ENCODE data around the gene C17orf114.
A peak's percentile ranks its signal among the peaks of the same experiment; 100 is the strongest.

C17orf114 gene

DNA sequence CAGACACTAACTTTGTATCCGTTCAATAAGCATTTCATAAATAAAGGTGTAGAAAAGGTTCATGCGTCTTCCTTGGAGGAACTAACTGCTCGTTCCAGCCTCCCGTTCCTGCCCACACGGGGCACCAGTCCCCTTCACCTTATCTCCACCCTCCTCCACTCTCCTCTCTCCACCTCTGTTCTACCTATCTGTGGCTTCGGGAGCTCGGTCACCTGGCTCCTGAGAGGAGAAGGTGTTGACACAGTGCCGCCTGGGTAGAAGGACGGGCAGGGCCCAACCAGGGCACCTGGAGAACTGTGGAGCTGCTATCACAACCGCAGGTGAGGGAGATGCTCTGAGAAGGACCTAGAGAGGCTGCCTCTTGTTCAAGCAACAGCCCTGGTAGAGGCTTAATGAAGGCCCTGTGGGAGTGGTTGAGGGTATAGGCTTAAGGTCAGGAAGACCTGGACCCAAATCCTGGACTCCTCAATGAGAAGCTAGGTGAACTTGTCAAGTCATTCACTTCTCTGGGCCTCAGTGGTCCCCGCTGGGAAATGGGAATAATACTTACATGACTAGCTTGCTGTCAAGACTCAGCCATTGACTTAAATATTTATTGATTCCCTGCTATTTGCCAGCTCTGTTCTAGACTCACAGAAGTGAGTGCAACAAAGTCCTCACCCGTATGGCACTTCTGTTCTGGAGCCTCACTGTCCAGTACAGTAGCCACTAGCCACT, 21.4 kb upstream of the C17orf114 start:
- no peak for DNase-seq (ENCODE audit: low read depth)

- no peak for DNase-seq (ENCODE audit: low read depth)
Observed at GRCh38 chr17:4822835-4823234, 20.7 kb upstream of the C17orf114 start.

- DNase-seq (ENCODE audit: low read depth): no peak
Observed at GRCh38 chr17:4818276-4818675, 16.1 kb upstream of the C17orf114 start.

DNA sequence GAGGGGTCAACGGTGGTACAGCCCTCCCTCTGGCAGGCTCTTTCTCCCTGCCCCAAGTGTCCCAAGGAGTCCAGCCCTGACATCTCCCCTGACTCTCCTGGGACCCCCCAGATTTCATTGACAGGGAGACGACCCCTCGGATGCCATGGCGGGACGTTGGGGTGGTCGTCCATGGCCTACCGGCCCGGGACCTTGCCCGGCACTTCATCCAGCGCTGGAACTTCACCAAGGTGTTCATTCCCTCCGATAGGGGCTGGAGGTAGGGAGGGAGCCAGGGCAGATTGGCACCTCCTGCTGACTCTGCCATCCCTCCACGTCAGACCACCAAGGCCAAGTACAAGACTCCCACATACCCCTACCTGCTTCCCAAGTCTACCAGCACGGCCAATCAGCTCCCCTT, 14.7 kb upstream of the C17orf114 start:
- DNase-seq (ENCODE audit: low read depth): no peak

- no peak for DNase-seq (ENCODE audit: low read depth)
Observed at GRCh38 chr17:4815043-4815675, 13.0 kb upstream of the C17orf114 start.

GRCh38 chr17:4812690-4813089, 10.6 kb upstream of the C17orf114 start:
- DNase-seq (ENCODE audit: low read depth): no peak

- DNase-seq (ENCODE audit: low read depth): no peak
Observed at GRCh38 chr17:4811471-4811870, 9.3 kb upstream of the C17orf114 start.

- DNase-seq (ENCODE audit: low read depth): no peak
Observed at GRCh38 chr17:4810696-4811290, 8.7 kb upstream of the C17orf114 start.

DNA sequence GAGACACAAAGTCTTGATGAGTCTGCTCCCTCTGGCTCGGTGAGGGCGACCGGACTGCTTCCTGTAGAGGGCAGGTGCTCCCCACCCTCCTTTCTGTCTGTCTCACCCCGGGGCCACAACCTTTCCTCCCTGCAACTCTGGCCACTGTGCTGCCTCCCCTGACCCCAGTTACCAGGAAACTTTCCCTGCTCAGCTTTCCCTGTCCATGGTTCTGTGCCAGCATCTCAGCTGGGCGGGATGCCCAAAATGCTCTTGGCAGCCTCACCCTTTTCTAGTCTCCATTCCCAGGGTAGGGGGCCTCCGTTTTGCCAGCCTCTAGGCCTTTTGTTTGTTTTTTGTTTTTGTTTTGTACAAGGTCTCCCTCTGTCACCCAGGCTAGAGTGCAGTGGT, 6.2 kb upstream of the C17orf114 start:
- no peak for DNase-seq (ENCODE audit: low read depth)

- no peak for DNase-seq (ENCODE audit: low read depth)
Observed at GRCh38 chr17:4807605-4808377, 5.7 kb upstream of the C17orf114 start.

- peak; percentile 80 for DNase-seq (ENCODE audit: low read depth)
Observed at GRCh38 chr17:4806777-4807604, 4.9 kb upstream of the C17orf114 start, which contains the start of gene PLD2. Gene PLD2, plus strand, starts transcription at chr17:4807152. Its CDS starts 621 bp downstream, at chr17:4807773.

- no peak for DNase-seq (ENCODE audit: low read depth)
Observed at GRCh38 chr17:4806456-4806776, 4.3 kb upstream of the C17orf114 start.

DNA sequence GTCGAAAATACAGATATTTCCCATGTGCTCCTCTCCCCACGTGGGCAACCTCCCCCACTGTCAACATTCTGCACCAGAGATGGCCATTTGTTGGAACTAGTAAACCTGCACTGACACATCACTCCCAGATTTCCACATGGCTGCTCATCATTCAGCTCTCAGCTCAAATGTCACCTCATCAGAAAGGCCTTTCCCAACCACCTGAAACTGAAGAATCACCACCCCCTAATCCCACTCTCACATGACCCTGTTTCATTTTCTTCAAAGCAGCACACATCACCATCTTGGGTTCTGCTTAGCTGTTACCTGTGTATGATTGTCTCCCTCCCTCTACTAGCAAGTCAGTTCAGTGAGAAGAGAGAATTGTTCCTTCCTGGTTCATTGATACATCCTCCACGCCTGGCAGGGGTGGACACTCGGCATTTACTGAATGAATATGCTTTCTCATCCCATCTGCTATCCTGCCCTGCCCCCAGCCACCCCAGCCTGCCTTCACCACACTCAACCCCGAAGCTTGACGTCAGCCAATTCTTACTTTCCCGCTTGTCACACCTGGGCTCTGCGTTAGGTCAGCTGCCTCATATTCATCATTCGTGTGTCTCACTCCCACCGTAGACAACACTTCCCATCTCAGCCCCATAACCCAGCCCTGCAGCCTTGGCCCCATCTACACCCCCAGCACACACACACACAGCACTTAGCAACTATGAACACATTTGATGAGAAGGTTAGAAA, 1.5 kb downstream of the C17orf114 start:
- DNase-seq (ENCODE audit: low read depth): no peak

DNA sequence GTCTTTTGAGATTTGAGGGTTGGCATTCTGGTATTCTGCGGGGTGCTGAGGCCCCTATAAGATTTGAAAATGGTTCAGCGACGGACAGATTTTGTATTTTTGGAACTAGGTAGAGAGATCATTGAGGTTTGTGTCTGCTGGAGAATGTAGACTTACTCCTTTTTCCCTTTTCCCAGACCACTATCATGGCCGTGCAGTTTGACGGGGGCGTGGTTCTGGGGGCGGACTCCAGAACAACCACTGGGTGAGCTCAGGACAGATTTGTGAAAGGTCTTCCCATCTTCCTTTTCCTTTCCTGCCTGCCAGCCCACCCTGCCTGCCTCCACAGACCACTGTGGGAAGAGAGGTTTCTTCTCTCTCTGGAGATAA, 5.6 kb downstream of the C17orf114 start:
- no peak for DNase-seq (ENCODE audit: low read depth)

DNA sequence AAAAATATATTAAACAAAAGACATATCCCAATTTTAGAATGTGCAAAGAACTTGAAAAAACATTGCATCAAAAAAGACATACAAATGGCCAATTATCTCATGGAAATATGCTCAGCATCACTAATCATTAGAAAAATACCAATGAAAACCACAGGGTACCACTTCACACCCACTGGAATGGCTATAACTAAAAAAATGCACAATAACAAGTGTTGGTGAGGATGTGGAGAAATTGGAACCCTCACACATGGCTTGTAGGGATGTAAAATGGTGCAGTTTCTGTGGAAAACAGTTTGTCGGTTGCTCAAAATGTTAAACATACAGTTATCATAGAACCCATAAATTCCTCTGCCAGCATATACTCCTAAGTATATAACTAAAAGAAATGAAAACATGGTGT, 7.0 kb downstream of the C17orf114 start:
- no peak for DNase-seq (ENCODE audit: low read depth)

- no peak for DNase-seq (ENCODE audit: low read depth)
Observed at GRCh38 chr17:4790705-4791088, 11.4 kb downstream of the C17orf114 start.

GRCh38 chr17:4789951-4790704, 12.0 kb downstream of the C17orf114 start:
- peak; percentile 62 for DNase-seq (ENCODE audit: low read depth)

- DNase-seq (ENCODE audit: low read depth): no peak
Observed at GRCh38 chr17:4789701-4789950, 12.5 kb downstream of the C17orf114 start.

- no peak for DNase-seq (ENCODE audit: low read depth)
Observed at GRCh38 chr17:4788807-4789700, 13.1 kb downstream of the C17orf114 start, which contains the start of gene GLTPD2. Gene GLTPD2, plus strand, starts transcription at chr17:4788964. Its CDS starts 48 bp downstream, at chr17:4789012.

All from T follicular helper cell (primary cell).